Stimulated activated CD4-positive, alpha-beta T cell treated with anti-CD3 and anti-CD28 coated beads, Interleukin-1b, Interleukin-23, amount 100 ng/mL, for 48 hours (primary cell): Measurements from ENCODE around the gene RAPGEFL1.
"Not testable (repeated sequence)": the region's sequence is repeated elsewhere in the genome, so short reads cannot be mapped to it uniquely, and the experiment has no call there.

ENCODE experiments used
- DNase-seq: peaks from one replicate; pipeline ENCODE4 v3.0.0-alpha.2; 2020

The RAPGEFL1 gene

DNA sequence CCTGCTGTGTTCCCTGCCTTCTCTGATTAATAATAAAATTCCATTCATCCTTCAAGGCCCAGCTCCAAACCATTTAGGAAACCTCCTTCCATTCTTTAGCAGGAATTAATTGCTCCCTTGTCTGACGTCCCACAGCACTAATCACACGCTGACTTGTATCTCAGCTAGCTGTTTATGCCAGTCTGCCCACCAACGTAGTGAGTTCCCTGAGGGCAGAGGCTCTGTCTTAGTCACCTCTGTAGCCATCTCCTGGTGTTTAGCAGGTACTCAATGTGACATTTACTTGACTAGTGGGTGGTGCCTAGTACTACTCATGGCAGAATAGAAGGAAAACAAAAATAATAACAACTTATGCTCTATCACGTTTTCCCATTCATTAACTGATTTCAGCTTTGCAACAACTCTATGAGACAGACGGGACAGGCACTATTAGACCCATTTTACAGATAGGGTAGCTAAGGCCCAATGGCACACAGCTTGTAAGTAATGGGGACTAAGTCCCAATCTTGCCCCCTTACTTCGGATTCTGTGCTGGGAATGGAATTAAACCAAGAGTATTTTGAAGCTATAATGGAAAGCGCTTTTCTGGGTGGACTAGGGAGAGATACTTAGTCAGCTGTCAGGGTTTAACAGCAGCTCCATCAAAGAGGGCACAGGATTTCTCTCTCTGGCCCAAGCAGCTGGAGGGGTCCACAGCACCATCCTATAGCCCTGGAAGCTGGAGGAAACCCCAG, 40.9 kb downstream of the RAPGEFL1 start:
- DNase-seq: no peak

- DNase-seq: peak; percentile 98
These were observed 41.7 kb downstream of the RAPGEFL1 start, which contains the start of gene WIPF2 for GRCh38 chr17:40218740-40219593. TSS of gene WIPF2 (plus strand) at chr17:40219304. CDS start at chr17:40256460, 37,156 bp downstream.

- DNase-seq: peak; percentile 26
These were observed 42.5 kb downstream of the RAPGEFL1 start for GRCh38 chr17:40219594-40220338.

- no peak for DNase-seq
These were observed 47.7 kb downstream of the RAPGEFL1 start for GRCh38 chr17:40224718-40225550.

DNA sequence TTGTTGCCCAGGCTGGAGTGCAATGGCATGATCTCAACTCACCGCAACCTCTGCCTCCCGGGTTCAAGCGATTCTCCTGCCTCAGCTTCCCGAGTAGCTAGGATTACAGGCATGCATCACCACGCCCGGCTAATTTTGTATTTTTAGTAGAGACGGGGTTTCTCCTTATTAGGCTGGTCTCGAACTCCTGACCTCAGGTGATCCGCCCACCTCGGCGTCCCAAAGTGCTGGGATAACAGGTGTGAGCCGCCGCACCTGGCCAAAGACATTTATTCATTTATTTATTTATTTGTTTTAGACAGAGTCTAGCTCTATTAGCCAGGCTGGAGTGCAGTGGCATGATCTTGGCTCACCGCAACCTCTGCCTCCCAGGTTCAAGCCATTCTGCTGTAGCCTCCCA, 51.9 kb downstream of the RAPGEFL1 start:
- DNase-seq: not testable (repeated sequence)

DNA sequence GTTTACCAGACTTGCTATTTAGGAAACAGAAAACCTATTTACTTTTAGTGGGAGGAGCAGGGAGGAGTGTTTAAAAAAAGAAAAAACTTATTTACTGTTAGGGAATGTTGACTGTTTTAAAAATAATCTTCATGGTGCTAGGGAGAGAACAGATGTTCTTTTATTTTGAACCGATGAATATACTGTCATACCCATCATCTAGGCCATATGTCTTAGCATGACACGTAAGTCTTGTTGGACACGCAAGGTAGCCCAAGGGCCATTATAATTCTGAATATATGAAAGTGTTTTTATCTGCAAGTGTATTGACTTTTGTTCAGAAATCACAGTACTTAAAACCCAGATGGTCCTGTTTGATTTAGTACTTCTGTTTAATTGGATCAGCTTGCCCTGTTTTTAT, 53.4 kb downstream of the RAPGEFL1 start:
- DNase-seq: no peak

- not testable (repeated sequence) for DNase-seq
These were observed 54.7 kb downstream of the RAPGEFL1 start for GRCh38 chr17:40231928-40232327.

DNA sequence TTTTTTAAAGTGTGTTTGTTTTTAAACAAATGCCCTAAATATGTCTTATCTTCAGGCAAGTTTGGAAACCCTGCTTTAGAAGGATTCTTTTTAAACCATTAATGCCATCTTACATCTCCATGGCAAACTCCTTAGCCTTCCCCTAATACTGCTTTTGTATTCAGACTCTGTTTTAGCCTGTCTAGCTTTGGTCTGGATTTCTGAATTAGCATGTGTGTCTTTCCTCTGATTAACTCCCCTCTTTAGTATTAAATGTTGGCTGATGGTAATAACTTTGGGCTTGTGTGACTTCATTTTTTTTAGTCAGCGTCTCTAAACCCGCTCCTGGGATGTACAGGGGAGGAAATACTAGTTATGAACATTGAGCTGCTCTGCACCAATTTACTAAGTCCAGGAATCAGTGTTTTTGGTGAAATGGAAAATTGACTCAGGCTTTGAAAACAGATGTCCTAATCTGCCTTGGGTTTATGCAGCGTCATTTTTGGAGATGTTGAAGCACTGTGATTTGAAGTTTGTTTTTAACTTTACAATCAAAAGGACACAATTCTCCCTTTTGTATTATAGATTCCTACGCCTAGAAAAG, 64.1 kb downstream of the RAPGEFL1 start:
- DNase-seq: no peak

- no peak for DNase-seq
These were observed 65.5 kb downstream of the RAPGEFL1 start for GRCh38 chr17:40242774-40243173.

DNA sequence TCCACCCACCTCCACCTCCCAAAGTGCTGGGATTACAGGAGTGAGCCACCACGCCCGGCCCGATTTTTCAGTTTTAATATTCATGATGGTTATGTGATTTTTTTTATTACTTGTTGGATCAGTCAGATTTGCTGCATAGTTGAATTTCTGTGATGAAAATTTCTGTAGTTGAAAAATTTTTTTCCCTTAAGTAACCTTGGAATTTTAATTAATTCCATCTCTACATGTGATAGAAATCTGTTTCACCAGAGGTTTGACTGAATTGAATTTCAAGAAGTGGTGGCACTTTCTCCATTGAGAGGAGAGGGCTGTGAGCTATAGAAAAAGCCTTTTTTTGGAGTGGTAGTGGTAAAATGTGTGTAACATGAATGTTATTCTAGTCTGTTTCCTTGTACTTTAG, 66.5 kb downstream of the RAPGEFL1 start:
- DNase-seq: no peak

DNA sequence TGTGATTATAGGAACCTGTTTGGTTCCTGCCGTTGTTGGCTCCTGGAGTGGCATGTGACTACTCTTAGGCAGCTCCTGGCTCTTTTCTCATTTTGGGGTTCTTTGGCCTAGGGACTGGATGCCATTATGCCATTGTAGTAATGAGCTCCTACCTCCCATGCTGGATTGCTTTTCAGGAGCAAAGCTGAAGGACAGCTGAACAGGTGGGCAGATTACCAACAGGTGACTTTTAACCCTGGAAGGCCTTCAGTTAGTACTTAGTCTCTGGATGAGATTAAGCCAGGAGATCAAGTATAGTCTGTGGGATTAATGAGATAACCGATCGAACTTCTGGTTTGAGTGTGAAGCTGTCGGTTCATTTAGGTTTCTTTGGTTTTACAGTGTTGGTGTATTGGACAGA, 67.0 kb downstream of the RAPGEFL1 start:
- no peak for DNase-seq
